GM21737 (cell line): ENCODE results near the gene PKDREJ.
"Not testable (repeated sequence)": the region's sequence is repeated elsewhere in the genome, so short reads cannot be mapped to it uniquely, and the experiment has no call there.

Source experiments
- ATAC-seq: cut with Tn5 transposase; IDR thresholded peaks from one replicate; pipeline ENCODE4 v1.9.1; 2021; ENCODE audit warnings: mild to moderate bottlenecking, moderate library complexity; ENCODE audit not compliant: unreplicated experiment

Gene PKDREJ, protein sequence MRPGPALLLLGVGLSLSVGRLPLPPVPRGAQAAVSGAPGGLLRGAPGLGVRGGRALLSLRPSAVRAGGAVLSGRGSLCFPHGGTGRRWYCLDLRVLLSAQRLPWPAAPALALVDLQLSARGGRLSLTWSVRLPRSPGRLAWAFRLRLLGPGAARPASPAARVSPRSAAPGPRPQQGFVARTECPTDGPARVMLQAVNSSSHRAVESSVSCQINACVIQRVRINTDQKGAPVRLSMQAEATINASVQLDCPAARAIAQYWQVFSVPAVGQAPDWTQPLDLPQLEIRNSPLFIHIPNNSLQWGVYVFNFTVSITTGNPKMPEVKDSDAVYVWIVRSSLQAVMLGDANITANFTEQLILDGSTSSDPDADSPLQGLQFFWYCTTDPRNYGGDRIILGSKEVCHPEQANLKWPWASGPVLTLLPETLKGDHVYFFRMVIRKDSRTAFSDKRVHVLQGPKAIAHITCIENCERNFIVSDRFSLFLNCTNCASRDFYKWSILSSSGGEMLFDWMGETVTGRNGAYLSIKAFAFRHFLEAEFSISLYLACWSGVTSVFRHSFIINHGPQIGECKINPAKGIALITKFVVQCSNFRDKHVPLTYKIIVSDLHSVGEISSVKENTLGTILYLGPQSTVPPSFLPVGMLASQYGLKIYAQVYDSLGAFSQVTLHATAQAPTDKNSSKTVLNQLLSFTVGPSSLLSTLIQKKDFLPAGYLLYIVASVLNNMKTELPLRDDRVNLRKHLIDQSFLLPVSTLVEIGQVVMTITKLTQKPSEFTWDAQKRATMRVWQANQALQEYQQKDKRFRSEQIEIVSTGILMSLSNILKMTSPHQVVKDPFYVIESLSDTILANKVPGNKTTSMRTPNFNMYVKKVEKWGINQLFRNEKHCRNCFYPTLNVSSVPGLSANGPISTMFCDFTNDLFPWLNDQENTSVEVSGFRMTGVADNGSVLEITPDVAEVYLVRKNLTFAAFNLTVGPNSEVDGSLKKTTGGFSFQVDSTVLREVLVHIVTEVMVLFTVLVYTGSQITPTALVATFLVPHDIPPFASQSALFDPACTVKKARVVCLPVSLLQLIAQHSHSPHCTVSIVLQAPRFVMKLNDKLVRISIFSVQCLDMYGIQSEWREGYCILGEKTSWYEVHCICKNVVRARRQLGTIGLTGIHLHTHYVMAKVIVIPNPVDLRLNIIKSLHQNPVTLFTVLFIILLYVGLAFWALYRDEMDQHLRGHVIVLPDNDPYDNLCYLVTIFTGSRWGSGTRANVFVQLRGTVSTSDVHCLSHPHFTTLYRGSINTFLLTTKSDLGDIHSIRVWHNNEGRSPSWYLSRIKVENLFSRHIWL (N-terminal part only)

GRCh38 chr22:46263216-46263590 is at the start of gene PKDREJ:
PKDREJ (minus strand) TSS chr22:46263343; CDS start chr22:46263322, 21 bp downstream.
- ATAC-seq, result no peak

DNA sequence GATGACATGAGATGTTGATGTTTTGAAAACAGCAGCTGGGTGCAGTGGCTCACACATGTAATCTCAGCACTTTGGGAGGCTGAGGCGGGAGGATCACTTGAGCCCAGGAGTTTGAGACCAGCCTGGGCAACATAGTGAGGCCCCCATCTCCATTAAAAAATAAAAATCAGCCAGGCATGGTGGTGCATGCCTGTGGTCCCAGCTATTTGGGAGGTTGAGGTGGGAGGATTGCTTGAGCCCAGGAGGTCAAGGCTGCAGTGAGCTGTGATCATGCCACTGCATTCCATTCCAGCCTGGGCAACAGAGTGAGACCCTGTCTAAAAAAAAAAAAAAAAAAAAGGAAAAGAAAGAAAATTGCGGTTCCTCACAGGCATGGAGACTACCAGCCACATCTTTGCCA is 49.7 kb upstream of the PKDREJ start:
- not testable (repeated sequence) for ATAC-seq

DNA sequence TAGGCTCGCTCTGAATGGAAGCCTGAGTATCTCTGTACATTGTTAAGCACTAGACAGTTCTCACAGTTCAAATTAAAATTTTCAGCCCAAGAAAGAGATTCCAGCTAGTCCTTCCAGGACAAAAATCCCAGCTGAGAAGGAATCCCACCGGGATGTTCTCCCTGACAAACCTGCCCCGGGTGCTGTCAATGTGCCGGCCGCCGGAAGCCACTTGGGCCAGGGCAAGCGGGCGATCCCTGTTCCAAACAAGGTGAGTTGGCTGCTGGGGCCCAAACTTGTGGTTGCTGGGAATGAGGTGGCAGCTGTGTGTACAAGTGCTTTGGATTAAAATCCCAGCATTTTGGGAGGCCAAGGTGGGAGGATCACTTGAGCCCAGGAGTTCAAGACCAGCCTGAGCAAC is 48.9 kb upstream of the PKDREJ start:
- ATAC-seq, result no peak

DNA sequence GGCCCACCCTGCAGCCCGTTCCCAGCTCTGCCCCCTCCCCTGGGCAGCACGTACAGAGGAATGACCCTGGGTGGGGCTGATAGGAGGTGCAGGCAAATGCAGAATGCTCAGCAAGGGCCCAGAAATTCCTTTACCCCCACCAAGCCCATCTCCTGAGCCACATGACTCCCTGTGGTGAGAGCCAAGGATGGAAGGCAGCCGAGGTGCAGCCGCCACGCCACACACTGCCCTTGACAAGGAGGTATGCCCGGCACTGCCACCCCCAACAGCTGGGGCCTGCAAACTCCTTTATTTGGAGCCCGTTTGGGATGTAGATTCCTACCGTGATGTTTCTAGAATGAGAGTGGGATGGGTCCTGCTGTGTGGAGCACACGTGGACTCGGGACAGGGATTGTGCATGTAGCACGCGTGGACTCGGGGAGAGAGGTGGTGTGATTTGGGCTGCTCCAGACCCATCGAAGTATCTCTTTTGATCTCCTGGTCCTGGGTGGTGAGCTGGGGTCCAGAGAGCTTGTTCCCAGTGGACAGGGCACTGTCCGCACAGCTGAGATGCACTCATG is 46.5 kb upstream of the PKDREJ start:
- ATAC-seq, result no peak

GRCh38 chr22:46308283-46308988 is 45.3 kb upstream of the PKDREJ start:
- ATAC-seq, result no peak

GRCh38 chr22:46303347-46303965 is 40.3 kb upstream of the PKDREJ start:
- ATAC-seq, result no peak

DNA sequence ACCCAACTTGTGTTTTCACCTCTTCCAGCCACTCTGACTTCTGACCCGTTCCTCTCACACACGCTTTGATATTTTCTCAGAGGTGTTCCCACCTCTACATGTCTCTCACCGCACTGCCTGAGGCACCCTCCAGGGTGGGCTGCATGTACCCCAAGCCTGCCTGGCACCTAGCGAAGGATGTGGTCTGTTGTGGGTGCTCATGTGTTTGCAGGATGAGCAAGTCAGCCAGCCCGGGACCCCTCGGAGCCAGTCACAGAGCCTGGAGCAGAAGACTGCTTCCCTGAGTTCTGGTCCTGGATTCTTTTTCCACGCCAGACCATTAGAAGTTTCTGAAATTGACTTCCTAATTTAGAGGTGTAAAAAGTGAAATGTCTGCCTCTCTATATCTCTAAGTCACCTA is 37.3 kb upstream of the PKDREJ start:
- ATAC-seq, result no peak

- ATAC-seq, result no peak
Measured at GRCh38 chr22:46299101-46299500, 36.0 kb upstream of the PKDREJ start.

DNA sequence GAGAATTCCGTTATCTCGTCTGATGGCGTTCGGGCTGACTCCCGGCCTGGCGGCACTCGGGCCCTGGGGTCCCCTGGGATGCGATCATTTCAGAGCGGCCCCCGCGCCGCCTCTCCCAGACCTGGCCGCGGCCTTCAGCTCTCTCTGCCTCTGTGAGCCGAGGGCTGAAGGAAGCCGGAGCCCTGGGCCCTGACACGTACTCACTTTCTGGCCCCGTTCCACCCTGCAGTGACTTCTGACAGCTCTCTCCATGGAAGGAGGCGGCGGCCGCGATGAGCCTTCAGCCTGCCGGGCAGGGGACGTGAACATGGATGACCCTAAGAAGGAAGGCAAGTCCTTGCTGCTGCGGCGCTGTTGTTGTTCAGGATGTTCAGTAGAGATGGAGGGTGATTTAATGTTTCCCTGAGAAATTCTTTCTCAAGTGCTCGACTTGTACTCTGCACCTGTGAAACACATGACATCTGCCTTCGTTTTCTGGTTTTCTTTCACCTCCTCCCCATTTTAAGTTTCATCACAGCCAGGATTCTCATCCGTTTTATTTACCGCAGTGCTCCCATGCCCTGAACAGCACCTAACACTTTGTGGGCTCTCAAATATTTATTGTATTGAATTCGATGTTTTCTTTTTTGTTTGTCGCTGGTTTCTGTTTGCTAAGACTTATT is 34.1 kb upstream of the PKDREJ start:
- ATAC-seq, result peak; percentile 14

- peak; percentile 84 for ATAC-seq
Measured at GRCh38 chr22:46296257-46297150, 33.4 kb upstream of the PKDREJ start, which contains the start of gene GTSE1. GTSE1 (plus strand) TSS chr22:46296870; CDS start chr22:46297401, 531 bp downstream.

- no peak for ATAC-seq
Measured at GRCh38 chr22:46295277-46295971, 32.3 kb upstream of the PKDREJ start.

DNA sequence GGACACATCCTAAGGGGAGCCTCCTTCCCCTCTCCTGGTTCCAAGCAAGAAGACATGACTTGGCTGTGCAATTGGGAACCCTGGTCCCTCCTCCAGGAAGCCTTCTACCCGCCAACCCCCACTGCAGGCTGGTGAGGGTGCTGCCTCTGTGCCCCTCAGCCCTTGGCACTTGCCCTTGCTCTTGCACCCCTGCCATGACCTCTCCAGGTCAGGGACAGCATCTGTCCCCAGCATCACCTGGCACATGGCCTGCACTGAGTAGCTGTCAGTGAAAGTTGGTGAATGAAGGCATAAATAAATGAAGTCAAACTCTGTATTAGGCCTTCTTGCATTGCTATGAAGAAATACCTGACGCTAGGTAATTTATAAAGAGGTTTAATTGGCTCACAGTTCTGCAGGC is 31.6 kb upstream of the PKDREJ start:
- no peak for ATAC-seq

DNA sequence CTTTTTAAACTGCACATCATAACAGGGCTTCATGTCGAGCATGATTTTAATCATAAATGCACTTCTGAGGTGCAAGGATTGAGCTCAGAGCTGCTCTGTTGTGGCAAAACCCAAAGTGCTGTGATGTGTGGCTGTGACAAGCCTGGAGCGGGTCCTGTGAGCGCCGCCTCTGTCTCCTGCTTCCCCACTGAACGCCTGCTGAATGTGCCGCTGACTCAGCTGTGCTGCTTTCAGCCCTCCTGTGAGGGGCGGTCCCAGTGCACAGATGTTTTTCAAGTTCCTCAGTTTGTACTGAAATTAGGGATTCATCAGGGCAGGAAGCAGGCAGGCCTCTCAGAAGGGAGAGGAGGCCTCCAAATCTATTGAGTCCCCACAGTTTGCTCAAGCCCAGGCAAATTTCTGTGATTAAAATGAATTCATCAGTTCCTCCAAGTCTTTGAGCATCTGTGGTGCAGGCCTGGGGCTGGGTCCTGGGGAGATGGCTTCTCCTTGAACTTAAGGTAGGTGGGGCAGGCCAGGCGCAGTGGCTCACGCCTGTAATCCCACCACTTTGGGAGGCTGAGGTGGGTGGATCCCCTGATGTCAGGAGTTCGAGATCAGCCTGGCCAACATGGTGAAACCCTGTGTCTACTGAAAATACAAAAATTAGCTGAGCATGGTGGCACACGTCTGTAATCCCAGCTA is 30.6 kb upstream of the PKDREJ start:
- no peak for ATAC-seq

DNA sequence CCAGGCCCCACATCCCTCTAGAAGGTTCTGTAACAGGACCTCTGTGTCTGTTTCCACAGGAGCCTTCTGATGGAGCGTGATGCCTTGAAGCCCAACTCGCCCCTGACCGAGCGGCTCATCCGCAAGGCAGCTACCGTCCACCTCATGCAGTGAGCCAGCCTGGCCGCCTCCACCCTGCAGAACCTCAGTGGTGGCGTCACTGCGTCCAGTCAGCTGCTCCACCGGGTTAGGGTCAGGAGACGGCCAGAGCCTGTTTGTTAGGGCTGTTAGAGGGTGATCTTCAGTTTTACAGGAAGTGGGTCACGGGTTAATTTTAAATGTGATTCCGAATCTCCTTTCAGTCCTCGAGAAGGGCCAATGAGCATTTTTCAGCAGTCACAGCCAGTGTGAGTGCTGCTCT is 29.6 kb upstream of the PKDREJ start:
- no peak for ATAC-seq

- ATAC-seq, result no peak
Measured at GRCh38 chr22:46292173-46292572, 29.0 kb upstream of the PKDREJ start.

DNA sequence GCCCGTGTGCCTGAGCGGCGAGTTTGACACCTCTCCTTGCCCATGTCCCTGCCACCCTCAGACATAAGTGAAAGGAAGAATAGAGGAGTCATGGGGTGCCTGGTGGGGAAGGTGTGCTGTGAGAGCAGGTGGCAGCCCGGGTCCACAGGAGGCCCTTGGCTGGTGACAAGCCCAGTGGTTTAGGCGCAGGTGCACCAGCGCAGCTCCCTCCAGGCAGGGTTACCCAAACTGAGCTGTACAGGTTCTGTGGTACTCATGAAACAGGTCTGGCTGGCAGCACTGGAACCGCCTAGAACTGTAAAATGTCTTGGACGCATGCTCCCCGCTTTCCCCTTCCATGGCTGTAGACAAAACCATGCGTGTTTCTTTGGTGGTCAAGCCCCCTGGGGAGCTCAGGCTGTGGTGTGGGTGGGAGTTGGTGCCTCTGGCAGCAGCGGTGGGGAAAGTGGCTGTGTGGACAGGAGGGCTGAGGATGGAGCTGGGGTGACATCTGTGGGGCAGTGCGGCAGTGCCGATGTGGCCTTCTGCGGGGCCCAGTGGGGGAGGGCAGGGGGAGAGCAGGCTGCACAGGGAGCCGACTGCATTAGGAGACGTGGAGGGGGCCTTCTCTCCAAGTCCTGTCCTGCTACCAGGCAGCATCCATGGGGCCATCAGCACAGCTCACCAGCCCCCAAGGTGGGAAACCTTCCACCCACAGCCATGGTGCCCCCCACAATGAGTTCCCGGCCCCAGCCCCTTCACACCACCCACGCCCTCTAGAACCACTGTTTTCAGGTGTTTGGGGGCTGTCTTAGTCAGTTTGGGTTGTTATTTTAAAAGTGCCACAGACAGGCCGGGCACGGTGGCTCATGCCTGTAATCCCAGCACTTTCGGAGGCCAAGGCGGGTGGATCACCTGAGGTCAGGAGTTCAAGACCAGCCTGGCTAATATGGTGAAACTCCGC is 28.0 kb upstream of the PKDREJ start:
- ATAC-seq, result no peak
